Uterus (tissue), 4 donors: ENCODE measurements around the gene ABHD12B. TPM values are rescaled to one million over a fixed set of nuclear protein-coding genes. Genes with fewer than 3 reads are reported as not detected.

Experiments
- DNase-seq, 2 donors: peaks; one replicate each; pipeline ENCODE4 v3.0.0-alpha.2; 2019 to 2020
- H3K27ac ChIP-seq, 2 donors: fragments of 200-600 bp; sonication (generic); 1 replicate in 1 of 2; 2 replicates in 1 of 2; pipeline ENCODE4 v1.5.1; 2016 to 2018
- H3K27me3 ChIP-seq, 2 donors: fragments of 200-600 bp; sonication (generic); one replicate each; pipeline ENCODE4 v1.5.1; 2018 to 2019; ENCODE audit warnings: control low read depth in 1 of 2
- H3K36me3 ChIP-seq, 2 donors: fragments of 200-600 bp; sonication (generic); one replicate each; pipeline ENCODE4 v1.5.1; 2019; ENCODE audit warnings: control low read depth in 1 of 2
- H3K4me1 ChIP-seq, 2 donors: fragments of 200-600 bp; sonication (generic); one replicate each; pipeline ENCODE4 v1.5.1; 2018 to 2019; ENCODE audit warnings: control low read depth in 1 of 2
- H3K4me3 ChIP-seq, 2 donors: fragments of 200-600 bp; sonication (generic); 1 replicate in 1 of 2; 2 replicates in 1 of 2; pipeline ENCODE4 v1.5.1; 2018 to 2019; ENCODE audit warnings: mild to moderate bottlenecking in 1 of 2
- H3K9me3 ChIP-seq, 2 donors: fragments of 200-600 bp; sonication (generic); one replicate each; pipeline ENCODE4 v1.5.1; 2019; ENCODE audit warnings: control low read depth in 1 of 2
- CTCF ChIP-seq, 4 experiments: fragments of 200-600 bp in 2 of 4; fragments of 450-650 bp in 2 of 4; sonication (generic) in 2 of 4; IDR thresholded peaks; one replicate each; pipeline ENCODE4 v1.5.1; 2016 to 2019; ENCODE audit warnings: antibody characterized with exemption in 4 of 4, mild to moderate bottlenecking in 2 of 4, moderate library complexity in 1 of 4
- POLR2A ChIP-seq, 2 donors: fragments of 450-650 bp; IDR thresholded peaks; one replicate each; pipeline ENCODE4 v1.6.1; 2016; ENCODE audit warnings: antibody characterized with exemption in 2 of 2, mild to moderate bottlenecking in 1 of 2, moderate library complexity in 1 of 2
- intact Hi-C: fragments of 100-400 bp; cut with DNase I; formaldehyde crosslinking; loops from one replicate; pipeline ENCODE4 v1.15.1; 2023; ENCODE audit warnings: low total_unique reads
- total RNA-seq, 4 donors: library from RNA; depleted of rRNA in 3 of 4; stranded (reverse); fragments of >200 nt in 3 of 4; gene quantifications; one replicate each; pipeline versions ENCODE4 v1.1.0 to v1.2.4, GENCODE V29; 2014 to 2023
- donor health status: DM: yes; HTN: yes; CAD: no.

ABHD12B gene
- total RNA-seq, 4 donors from 2014 or later = not detected

GRCh38 chr14:50874757-50875156 lies 2.9 kb downstream of the ABHD12B start:
- intact Hi-C loops = no loop called here
- TF ChIP-seq POLR2A (IDR thresholded peaks at IDR 0.05) (no peak), CTCF (IDR thresholded peaks at IDR 0.05) (no peak)
- no peaks in the 10 kb centered on the region for H3K36me3 ChIP-seq
- no peaks in the 10 kb centered on the region for H3K27me3 ChIP-seq
- no peak overlapping the region for H3K27ac ChIP-seq
- H3K9me3 ChIP-seq = no peaks in the 10 kb centered on the region
- H3K4me1 ChIP-seq = peaks cover 0 to 6% of the 10 kb centered on the region in 2 donors
- no peak for DNase-seq
- H3K4me3 ChIP-seq = no peak overlapping the region

GRCh38 chr14:50875359-50876070 lies 3.7 kb downstream of the ABHD12B start:
- Histone ChIP-seq H3K27ac (no peak overlapping the region), H3K27me3 (no peaks in the 10 kb centered on the region), H3K4me3 (no peak overlapping the region), H3K4me1 (peaks cover 0 to 6% of the 10 kb centered on the region in 2 donors), H3K36me3 (no peaks in the 10 kb centered on the region), H3K9me3 (no peaks in the 10 kb centered on the region)
- intact Hi-C loops = no loop called here
- TF ChIP-seq CTCF (IDR thresholded peaks at IDR 0.05) (no peak), POLR2A (IDR thresholded peaks at IDR 0.05) (no peak)
- no peak for DNase-seq

GRCh38 chr14:50882932-50883826 lies 11.3 kb downstream of the ABHD12B start:
- H3K9me3 ChIP-seq = no peaks in the 10 kb centered on the region
- no peaks in the 10 kb centered on the region for H3K27me3 ChIP-seq
- H3K4me3 ChIP-seq = no peak overlapping the region
- no peaks in the 10 kb centered on the region for H3K4me1 ChIP-seq
- DNase-seq = no peak
- H3K27ac ChIP-seq = no peak overlapping the region
- intact Hi-C loops = no loop called here
- H3K36me3 ChIP-seq = no peaks in the 10 kb centered on the region
- no peak for TF ChIP-seq CTCF (IDR thresholded peaks at IDR 0.05)
- no peak for TF ChIP-seq POLR2A (IDR thresholded peaks at IDR 0.05)

GRCh38 chr14:50883827-50884197 lies 12.0 kb downstream of the ABHD12B start:
- Histone ChIP-seq H3K9me3 (no peaks in the 10 kb centered on the region), H3K4me1 (no peaks in the 10 kb centered on the region), H3K4me3 (no peak overlapping the region), H3K36me3 (no peaks in the 10 kb centered on the region), H3K27ac (no peak overlapping the region), H3K27me3 (no peaks in the 10 kb centered on the region)
- no peak for DNase-seq
- intact Hi-C loops = no loop called here
- TF ChIP-seq POLR2A (IDR thresholded peaks at IDR 0.05) = no peak

- Histone ChIP-seq H3K4me3 (no peak overlapping the region), H3K27ac (no peak overlapping the region), H3K36me3 (no peaks in the 10 kb centered on the region), H3K4me1 (no peaks in the 10 kb centered on the region), H3K9me3 (no peaks in the 10 kb centered on the region), H3K27me3 (no peaks in the 10 kb centered on the region)
- DNase-seq = no peak
- intact Hi-C loops = no loop called here
- TF ChIP-seq CTCF (IDR thresholded peaks at IDR 0.05) = no peak
- no peak for TF ChIP-seq POLR2A (IDR thresholded peaks at IDR 0.05)
These were observed 15.6 kb downstream of the ABHD12B start for GRCh38 chr14:50887476-50887875.
